Measurements from ENCODE around the gene SMG9.
A peak's percentile ranks its signal among the peaks of the same experiment; 100 is the strongest.

Gene SMG9

DNA sequence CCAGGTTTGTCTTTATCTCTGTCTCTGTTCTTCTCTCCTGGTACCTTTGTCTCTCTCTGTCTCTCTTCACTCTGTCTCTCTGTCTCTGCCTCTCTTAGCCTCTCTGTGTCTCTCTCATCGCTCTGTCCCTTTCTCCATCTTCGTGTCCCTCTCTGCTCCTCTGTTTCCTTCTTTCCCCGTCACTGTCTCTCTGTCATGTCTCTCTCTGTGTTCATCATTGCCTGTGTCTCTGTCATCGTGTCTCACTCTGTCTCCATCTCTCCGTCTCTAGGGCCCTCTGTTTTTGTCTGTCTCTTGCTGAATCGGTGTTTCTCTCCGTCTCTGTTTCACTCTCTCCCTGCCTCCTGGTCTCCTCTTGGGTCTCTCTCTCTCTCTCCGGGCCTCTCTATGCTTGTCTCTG lies 28.9 kb upstream of the SMG9 start:
- H3K4me2 ChIP-seq (ENCODE audit: low read depth, low read length) = peak overlapping the region; percentile 62; the same call in 1 of the 2 replicates
- H2AFZ ChIP-seq (ENCODE audit: low read length) = peak overlapping the region; percentile 82
- no peaks in the 10 kb centered on the region for H4K20me1 ChIP-seq (ENCODE audit: insufficient read depth, low read length)
- peaks cover 16% of the 10 kb centered on the region for H3K4me1 ChIP-seq (ENCODE audit: low read length)
- peak overlapping the region; percentile 60; the same call in 1 of the 2 replicates for H3K27ac ChIP-seq (ENCODE audit: low read length)
- TF ChIP-seq EZH2 (optimal IDR thresholded peaks at IDR 0.05; ENCODE audit: low read depth, low read length) (no peak), EZH2phosphoT487 (IDR thresholded peaks at IDR 0.05; ENCODE audit: low read length) (no peak)
- TF ChIP-seq, protein P1, sequence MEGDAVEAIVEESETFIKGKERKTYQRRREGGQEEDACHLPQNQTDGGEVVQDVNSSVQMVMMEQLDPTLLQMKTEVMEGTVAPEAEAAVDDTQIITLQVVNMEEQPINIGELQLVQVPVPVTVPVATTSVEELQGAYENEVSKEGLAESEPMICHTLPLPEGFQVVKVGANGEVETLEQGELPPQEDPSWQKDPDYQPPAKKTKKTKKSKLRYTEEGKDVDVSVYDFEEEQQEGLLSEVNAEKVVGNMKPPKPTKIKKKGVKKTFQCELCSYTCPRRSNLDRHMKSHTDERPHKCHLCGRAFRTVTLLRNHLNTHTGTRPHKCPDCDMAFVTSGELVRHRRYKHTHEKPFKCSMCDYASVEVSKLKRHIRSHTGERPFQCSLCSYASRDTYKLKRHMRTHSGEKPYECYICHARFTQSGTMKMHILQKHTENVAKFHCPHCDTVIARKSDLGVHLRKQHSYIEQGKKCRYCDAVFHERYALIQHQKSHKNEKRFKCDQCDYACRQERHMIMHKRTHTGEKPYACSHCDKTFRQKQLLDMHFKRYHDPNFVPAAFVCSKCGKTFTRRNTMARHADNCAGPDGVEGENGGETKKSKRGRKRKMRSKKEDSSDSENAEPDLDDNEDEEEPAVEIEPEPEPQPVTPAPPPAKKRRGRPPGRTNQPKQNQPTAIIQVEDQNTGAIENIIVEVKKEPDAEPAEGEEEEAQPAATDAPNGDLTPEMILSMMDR (IDR thresholded peaks at IDR 0.05; ENCODE audit: low read length) = no peak
- peak overlapping the region; percentile 48; the same call in 1 of the 2 replicates for H3K9ac ChIP-seq (ENCODE audit: low read length)
- no peaks in the 10 kb centered on the region for H3K27me3 ChIP-seq (replicated peaks; ENCODE audit: insufficient read depth, low read length)
- 0 out of 2 replicates have a peak, but pooled peaks cover 7% of the 10 kb centered on the region for H3F3A ChIP-seq (ENCODE audit: insufficient read depth, low read length)
- H3K4me3 ChIP-seq (ENCODE audit: low read length) = 0 out of 2 replicates have a peak overlapping the region, but pooled peaks have one; percentile 6
- no peaks in the 10 kb centered on the region for H3K36me3 ChIP-seq (replicated peaks; ENCODE audit: insufficient read depth, low read length)
- H3K9me2 ChIP-seq (replicated peaks; ENCODE audit: insufficient read depth, low read length) = no peaks in the 10 kb centered on the region
- no peaks in the 10 kb centered on the region for H3K9me3 ChIP-seq (replicated peaks; ENCODE audit: insufficient read depth, low read length)
- no peak for DNase-seq
- H3K79me2 ChIP-seq (ENCODE audit: low read length) = no peaks in the 10 kb centered on the region

DNA sequence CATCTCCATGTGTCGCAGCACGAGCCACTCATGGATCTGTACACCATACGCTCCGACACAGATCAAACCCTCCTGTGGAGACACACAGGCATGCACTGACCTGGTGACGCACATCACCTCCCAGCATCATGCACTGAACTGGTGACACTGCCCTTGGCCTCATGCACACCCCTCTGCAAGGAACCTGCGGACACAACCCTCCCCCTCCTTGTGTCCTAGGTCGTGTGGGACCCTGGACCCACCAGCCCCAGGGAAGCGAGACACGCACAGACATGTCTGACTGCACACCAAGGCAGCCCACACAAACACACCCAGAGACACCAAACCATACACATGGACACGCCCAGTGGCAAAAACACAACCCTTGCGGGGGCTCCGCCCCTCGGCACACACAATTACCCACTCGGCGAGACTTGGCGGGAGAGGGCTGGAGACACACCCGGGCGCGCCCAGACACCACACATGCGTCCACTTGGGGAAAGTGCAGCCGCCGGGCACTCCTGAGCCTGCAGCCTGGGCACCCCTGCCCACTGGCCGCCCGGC lies 28.0 kb upstream of the SMG9 start:
- 0 out of 2 replicates have a peak, but pooled peaks cover 7% of the 10 kb centered on the region for H3F3A ChIP-seq (ENCODE audit: insufficient read depth, low read length)
- no peaks in the 10 kb centered on the region for H3K9me2 ChIP-seq (replicated peaks; ENCODE audit: insufficient read depth, low read length)
- no peaks in the 10 kb centered on the region for H4K20me1 ChIP-seq (ENCODE audit: insufficient read depth, low read length)
- H3K79me2 ChIP-seq (ENCODE audit: low read length) = no peaks in the 10 kb centered on the region
- H3K4me1 ChIP-seq (ENCODE audit: low read length) = peaks cover 19% of the 10 kb centered on the region
- no peak for DNase-seq
- TF ChIP-seq, protein P1 (IDR thresholded peaks at IDR 0.05; ENCODE audit: low read length) = no peak
- no peak for TF ChIP-seq EZH2 (optimal IDR thresholded peaks at IDR 0.05; ENCODE audit: low read depth, low read length)
- TF ChIP-seq EZH2phosphoT487 (IDR thresholded peaks at IDR 0.05; ENCODE audit: low read length) = no peak
- no peak overlapping the region for H3K9ac ChIP-seq (ENCODE audit: low read length)
- H3K36me3 ChIP-seq (replicated peaks; ENCODE audit: insufficient read depth, low read length) = no peaks in the 10 kb centered on the region
- H3K9me3 ChIP-seq (replicated peaks; ENCODE audit: insufficient read depth, low read length) = no peaks in the 10 kb centered on the region
- H2AFZ ChIP-seq (ENCODE audit: low read length) = no peak overlapping the region
- no peak overlapping the region for H3K27ac ChIP-seq (ENCODE audit: low read length)
- H3K4me2 ChIP-seq (ENCODE audit: low read depth, low read length) = no peak overlapping the region
- no peaks in the 10 kb centered on the region for H3K27me3 ChIP-seq (replicated peaks; ENCODE audit: insufficient read depth, low read length)
- H3K4me3 ChIP-seq (ENCODE audit: low read length) = no peak overlapping the region

DNA sequence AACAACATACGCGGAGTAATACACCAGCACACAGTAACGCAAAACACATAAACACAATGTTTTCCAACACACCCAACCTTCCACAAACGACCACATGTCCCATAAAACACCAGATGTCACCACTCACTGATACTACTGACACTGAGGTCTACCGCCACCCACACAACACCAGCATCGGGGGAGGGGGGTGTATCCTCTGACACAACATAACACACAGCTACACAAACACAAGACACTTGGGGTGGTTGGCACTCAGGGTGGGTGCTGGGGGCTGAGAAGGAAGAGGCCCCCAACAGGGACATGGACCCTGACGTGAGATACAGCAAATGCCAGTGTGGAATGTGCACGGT lies 27.5 kb upstream of the SMG9 start:
- H3K9me2 ChIP-seq (replicated peaks; ENCODE audit: insufficient read depth, low read length) = no peaks in the 10 kb centered on the region
- H3K4me1 ChIP-seq (ENCODE audit: low read length) = peaks cover 24% of the 10 kb centered on the region
- 0 out of 2 replicates have a peak, but pooled peaks cover 7% of the 10 kb centered on the region for H3F3A ChIP-seq (ENCODE audit: insufficient read depth, low read length)
- H3K4me2 ChIP-seq (ENCODE audit: low read depth, low read length) = no peak overlapping the region
- no peaks in the 10 kb centered on the region for H4K20me1 ChIP-seq (ENCODE audit: insufficient read depth, low read length)
- no peaks in the 10 kb centered on the region for H3K36me3 ChIP-seq (replicated peaks; ENCODE audit: insufficient read depth, low read length)
- no peaks in the 10 kb centered on the region for H3K79me2 ChIP-seq (ENCODE audit: low read length)
- TF ChIP-seq, protein P1 (IDR thresholded peaks at IDR 0.05; ENCODE audit: low read length) = no peak
- TF ChIP-seq EZH2phosphoT487 (IDR thresholded peaks at IDR 0.05; ENCODE audit: low read length) (no peak), EZH2 (optimal IDR thresholded peaks at IDR 0.05; ENCODE audit: low read depth, low read length) (no peak)
- no peaks in the 10 kb centered on the region for H3K9me3 ChIP-seq (replicated peaks; ENCODE audit: insufficient read depth, low read length)
- H3K27ac ChIP-seq (ENCODE audit: low read length) = no peak overlapping the region
- no peak overlapping the region for H3K4me3 ChIP-seq (ENCODE audit: low read length)
- no peak for DNase-seq
- no peaks in the 10 kb centered on the region for H3K27me3 ChIP-seq (replicated peaks; ENCODE audit: insufficient read depth, low read length)
- no peak overlapping the region for H2AFZ ChIP-seq (ENCODE audit: low read length)
- H3K9ac ChIP-seq (ENCODE audit: low read length) = no peak overlapping the region

All from MM.1S (cell line).